ENCODE results near the gene NCOA7.

DNA sequence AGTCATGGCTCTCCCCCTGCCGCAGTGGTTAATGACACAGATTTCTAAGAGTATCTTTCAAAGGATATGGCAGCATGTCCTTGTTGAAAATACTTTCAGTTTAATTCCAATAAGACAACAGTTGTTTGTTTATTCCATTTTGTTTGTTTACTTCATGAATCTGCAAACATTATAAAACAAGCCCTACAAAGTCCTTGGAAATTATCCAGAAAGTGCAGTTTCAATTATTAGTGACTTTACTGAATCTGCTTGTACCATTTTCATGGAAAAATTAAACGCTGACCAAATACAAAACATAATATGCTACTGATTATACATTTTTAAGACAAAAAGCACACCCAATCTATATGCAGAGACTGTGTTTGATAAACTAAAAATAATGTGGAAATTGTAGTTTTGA lies 38.0 kb upstream of the NCOA7 start:
- TF ChIP-seq POLR2AphosphoS5 (IDR thresholded peaks at IDR 0.05) (no peak), CTCF (IDR thresholded peaks at IDR 0.05) (no peak), POLR2A (IDR thresholded peaks at IDR 0.05) (no peak)
